HG03196 (cell line): ENCODE measurements around the gene LYRM2.

Experiments used
- ATAC-seq: cut with Tn5 transposase; IDR thresholded peaks from one replicate; pipeline ENCODE4 v1.9.1; 2021; ENCODE audit not compliant: unreplicated experiment

The LYRM2 gene

DNA sequence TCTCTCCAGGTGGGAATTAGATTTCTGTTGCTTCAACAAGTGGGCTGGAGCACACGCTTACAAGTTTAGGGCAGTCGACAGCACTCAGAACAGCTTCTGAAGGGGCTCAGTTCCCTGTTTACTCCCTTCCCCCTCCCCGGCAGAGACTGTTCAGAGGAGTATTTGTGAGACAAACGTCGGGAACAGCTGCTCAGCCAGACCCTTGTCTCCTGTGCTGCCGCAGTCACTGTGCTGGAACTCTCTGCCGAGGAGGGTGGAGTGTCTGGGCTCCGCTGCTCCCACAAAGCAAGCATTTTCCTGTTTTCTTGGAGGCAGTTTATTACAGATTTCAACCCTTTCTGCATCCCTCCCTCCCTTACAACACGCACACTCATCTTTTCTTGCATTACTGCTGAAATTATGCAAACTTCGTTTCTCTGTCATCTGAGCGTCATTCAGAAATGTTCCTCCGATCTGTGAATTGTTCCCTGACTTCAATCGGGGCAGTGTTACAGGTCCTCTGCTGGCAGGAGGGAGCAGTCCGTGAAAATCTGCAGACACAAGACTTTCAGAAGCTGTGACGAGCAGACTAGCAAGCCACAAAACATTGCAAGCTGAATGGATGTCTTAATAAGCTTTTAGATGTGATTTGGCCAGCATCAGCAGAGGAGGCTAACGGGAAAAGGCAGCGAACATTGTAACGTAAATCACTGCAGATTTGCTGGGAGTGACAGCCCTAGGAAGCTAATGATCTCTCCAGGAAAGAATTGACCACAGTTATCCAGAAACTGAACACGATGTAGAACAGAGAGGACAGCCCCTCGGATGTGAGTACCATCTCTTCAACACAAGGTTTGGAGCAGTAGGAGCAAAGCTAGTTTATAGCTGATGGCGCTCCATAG is 76.2 kb downstream of the LYRM2 start:
- ATAC-seq = no peak

GRCh38 chr6:89559487-89559886 is 79.1 kb downstream of the LYRM2 start:
- no peak for ATAC-seq

DNA sequence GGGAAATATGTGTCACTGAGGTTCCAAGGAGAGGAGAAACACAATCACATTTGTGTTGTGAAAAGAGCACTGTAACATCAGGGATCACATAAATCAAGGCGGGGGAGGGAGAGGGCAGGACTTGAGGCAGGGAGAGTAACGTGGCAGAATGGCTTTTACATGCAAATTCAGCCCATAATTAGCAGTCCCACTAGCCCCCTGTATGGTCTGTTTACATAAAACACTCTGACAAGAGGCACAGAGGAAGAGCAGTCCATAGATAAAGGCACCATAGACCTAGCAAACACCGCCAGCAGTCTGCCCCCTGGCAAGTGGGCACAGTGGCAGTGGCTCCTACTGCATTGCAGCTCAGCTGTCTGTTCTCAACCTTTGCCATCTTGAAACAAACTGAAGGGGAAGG is 82.7 kb downstream of the LYRM2 start:
- ATAC-seq = no peak

- no peak for ATAC-seq
Measured at GRCh38 chr6:89555031-89555430, 83.5 kb downstream of the LYRM2 start.

DNA sequence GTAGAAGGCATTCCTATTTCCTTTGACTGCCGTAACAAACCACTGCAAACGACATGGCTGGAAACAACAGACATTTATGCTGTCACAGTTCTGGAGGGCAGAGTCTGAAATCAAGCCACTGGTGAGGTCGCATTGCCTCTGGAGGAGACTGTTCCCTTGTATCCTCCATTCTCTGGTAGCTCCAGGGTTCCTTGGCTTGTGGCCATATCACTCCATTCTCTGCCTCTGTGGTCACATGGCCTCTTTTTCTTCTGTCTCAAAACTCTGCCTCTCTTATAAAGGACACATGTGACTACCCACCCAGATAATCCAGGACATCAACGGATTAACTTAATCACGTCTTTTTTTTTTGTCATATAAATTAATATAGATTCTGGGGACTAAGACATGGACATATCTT is 84.4 kb downstream of the LYRM2 start:
- no peak for ATAC-seq

- no peak for ATAC-seq
Measured at GRCh38 chr6:89553431-89553830, 85.1 kb downstream of the LYRM2 start.

GRCh38 chr6:89547281-89547680 is 91.3 kb downstream of the LYRM2 start:
- ATAC-seq = no peak

DNA sequence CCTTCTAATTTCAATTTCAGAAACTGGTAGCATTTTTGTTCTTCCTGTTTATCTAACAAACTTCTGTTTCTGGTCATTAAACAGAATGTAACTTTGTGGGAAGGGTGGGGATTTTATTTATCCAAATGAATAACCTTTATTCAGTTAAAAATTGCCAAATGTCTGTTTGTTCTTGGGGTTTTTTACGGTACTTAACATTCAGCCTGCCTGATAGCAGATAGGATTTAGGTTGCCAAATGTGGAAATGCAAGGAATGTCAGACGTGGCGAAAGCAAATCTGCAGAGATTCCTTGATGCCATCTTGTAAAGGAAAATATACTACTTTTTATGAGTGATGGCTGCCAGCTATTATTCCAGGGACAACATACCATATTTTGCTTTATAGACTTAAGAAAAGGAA is 95.7 kb downstream of the LYRM2 start:
- peak; percentile 11 for ATAC-seq

DNA sequence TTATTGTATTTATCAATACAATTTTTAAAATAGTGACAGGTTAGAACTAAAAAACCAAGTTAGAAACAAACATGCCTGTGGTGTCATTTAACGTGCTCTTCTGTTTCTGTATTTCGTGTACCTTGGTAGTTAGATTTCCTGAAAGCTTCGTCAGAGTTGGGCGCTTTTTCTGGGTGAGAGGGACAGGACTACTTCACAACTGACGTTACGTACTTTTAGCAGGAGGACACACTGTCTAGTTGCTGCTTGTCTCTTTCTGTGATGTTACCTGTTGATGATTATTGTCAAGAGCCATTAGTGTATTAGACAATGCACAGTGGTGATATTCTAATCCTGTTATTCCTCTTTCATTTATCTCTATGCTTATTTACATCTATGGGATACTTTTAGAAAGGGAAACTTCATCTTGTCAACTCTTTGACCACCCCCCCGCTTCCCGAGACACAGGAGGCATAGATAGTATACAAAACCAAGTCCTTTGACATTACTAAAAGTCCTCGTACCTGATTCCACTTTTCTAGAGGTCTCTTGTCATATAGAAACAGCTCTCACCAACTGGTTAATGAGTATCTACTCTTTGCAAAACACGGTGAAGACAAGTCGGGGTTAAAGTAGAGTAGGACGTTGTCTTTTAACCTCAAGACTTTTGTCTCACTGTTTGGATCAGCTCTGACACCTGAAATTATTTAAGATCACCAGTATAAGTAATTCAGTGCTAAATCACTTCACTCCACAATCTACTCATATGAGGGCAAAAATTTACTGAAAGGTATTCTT is 96.3 kb downstream of the LYRM2 start:
- ATAC-seq = peak; percentile 75

- no peak for ATAC-seq
Measured at GRCh38 chr6:89539779-89540178, 98.8 kb downstream of the LYRM2 start.

DNA sequence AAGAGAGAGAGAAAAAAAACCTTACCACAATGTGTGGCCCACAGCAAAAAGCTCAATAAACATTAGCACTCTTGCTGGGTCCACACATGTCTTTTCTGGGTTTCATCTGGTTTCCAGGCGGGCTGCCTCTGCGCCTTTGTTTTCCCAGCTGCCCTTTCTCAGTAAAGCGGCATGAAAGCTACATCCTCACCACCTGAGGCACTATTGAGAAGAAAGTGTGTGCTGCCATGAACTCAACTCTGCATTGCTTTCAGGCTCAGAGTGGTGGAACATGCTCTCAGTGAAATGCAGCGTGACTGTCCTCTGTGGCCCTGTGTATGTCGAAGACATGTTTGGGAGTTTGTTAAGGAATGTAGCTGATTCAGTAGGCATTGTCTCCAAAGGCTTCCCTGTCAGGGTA is 102.3 kb downstream of the LYRM2 start:
- ATAC-seq = no peak

DNA sequence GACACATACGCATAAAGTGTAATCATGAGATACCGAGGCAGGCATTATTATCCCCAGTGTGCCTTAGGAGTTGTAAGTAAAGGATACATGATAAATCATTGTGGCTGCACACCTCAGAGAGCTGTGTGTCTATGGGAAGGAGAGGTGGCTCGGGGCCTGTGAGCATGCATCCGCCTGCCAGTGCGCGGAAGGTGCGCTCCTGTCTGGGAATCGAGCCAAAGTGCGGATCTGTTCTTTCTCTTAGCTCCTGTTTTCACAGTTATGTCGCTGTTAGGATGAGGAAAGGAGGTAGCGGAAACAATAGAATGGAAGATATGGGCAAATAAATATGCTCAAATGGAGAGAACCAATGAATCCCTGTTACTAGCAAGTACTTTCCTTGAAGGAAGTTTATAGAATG is 107.6 kb downstream of the LYRM2 start:
- no peak for ATAC-seq

DNA sequence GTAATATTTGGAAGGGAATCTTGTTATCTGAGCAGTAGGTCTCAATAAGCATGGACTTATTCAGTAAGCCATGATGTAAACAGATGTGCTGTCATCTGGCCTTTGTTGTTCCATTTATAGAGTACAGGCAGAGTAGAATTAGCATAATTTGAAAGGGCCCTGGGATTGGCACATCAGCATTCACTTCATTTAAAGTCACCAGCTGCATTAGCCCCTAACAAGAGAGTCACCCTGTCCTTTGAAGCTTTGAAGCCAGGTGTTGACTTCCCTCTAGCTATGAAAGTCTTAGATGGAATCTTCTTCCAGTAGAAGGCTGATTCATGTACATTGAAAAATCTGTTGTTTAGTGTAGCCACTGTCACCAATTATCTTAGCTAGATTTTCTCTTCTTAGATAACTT is 109.7 kb downstream of the LYRM2 start:
- ATAC-seq = no peak

GRCh38 chr6:89527634-89528033 is 110.9 kb downstream of the LYRM2 start:
- no peak for ATAC-seq

DNA sequence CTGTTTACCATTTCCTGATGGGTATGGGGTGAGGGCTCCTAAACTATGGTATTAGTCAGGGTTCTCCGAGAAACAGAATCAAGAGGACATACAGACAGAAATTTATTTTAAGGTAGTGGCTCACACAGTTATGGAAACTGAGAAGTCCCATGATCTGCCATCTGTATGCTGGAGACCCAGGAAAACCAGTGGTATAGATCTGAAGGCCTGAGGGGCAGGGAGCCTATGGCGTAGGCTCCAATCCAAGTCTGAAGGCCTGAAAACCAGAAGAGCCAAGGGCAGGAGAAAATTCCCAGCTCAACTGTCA is 112.0 kb downstream of the LYRM2 start:
- no peak for ATAC-seq

GRCh38 chr6:89525786-89526562 is 112.6 kb downstream of the LYRM2 start:
- ATAC-seq = no peak

GRCh38 chr6:89522778-89523177 is 115.8 kb downstream of the LYRM2 start:
- ATAC-seq = no peak

GRCh38 chr6:89520736-89521135 is 117.8 kb downstream of the LYRM2 start:
- ATAC-seq = no peak

DNA sequence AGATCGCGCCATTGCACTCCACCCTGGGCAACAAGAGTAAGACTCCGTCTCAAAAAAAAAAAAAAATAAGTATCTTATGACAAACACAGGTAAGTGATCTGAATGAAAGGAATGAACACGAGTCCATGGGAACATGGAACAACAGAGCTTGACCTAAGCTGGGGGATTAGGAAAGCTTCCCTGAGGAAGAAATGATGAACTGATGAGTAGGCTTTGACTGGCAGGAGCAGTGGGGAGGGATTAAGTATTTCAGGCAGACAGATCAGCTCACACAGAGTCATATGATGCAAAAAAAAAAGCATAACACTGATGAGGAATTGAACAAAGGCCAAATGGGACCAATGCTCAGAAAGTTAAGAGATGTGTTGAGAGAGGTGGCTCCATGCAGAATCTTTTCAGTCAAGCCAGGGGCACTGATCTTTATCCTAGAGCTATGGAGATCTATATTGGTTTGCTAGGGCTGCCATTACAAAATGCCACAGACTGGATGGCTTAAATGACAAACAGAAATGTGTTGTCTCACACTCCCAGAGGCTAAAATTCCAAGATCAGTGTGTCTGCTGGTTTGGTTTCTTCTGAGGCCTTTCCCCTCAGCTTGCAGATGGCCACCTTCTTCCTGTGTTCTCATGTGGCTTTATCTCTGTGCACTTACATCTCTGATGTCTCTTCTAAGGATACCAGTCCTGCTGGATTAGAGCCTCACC is 120.0 kb downstream of the LYRM2 start:
- no peak for ATAC-seq
